Stimulated activated CD4-positive, alpha-beta T cell treated with anti-CD3 and anti-CD28 coated beads, Interleukin-2, amount 100 ng/mL, for 48 hours (primary cell): ENCODE results near the gene PI4K2B.
"Not testable (repeated sequence)": the region's sequence is repeated elsewhere in the genome, so short reads cannot be mapped to it uniquely, and the experiment has no call there.

ENCODE experiments used
- DNase-seq, 2 donors: peaks; one replicate each; pipeline ENCODE4 v3.0.0-alpha.2; 2020

Gene PI4K2B

GRCh38 chr4:25308306-25308705 is 74.5 kb downstream of the PI4K2B start:
- no peak for DNase-seq

- DNase-seq, result no peak
These were observed 74.9 kb downstream of the PI4K2B start for GRCh38 chr4:25308761-25309160.

GRCh38 chr4:25310066-25310802 is 76.4 kb downstream of the PI4K2B start:
- no peak for DNase-seq

- DNase-seq, result no peak
These were observed 77.0 kb downstream of the PI4K2B start for GRCh38 chr4:25310803-25311166.

GRCh38 chr4:25312496-25313200 is 78.8 kb downstream of the PI4K2B start, which contains the start of gene ZCCHC4:
Gene ZCCHC4, plus strand, starts transcription at chr4:25312774. Its CDS starts 36 bp downstream, at chr4:25312810.
- peak; percentile 80 to 91 for DNase-seq

GRCh38 chr4:25313201-25313895 is 79.5 kb downstream of the PI4K2B start:
- no peak for DNase-seq

GRCh38 chr4:25320336-25320735 is 86.5 kb downstream of the PI4K2B start:
- DNase-seq, result no peak

- no peak for DNase-seq
These were observed 86.9 kb downstream of the PI4K2B start for GRCh38 chr4:25320773-25321172.

GRCh38 chr4:25321703-25322102 is 87.9 kb downstream of the PI4K2B start:
- no peak for DNase-seq

GRCh38 chr4:25328463-25328862 is 94.6 kb downstream of the PI4K2B start:
- not testable (repeated sequence) for DNase-seq
